Myocyte (in vitro differentiated cells): Measurements from ENCODE around the gene PRRX2. TPM values are rescaled to one million over a fixed set of nuclear protein-coding genes. Genes with fewer than 3 reads are reported as not detected.
"Not testable (repeated sequence)": the region's sequence is repeated elsewhere in the genome, so short reads cannot be mapped to it uniquely, and the experiment has no call there.

Source experiments
- DNase-seq: peaks from one replicate; pipeline ENCODE4 v3.0.0-alpha.2; 2012; ENCODE audit warnings: low read depth
- total RNA-seq: library from RNA; depleted of rRNA; stranded (reverse); fragments of >200 nt; gene quantifications from 2 replicates; pipeline ENCODE4 v1.2.3, GENCODE V29; 2014

Gene PRRX2
- total RNA-seq, 1 donor from 2014 or later, result not detected

DNA sequence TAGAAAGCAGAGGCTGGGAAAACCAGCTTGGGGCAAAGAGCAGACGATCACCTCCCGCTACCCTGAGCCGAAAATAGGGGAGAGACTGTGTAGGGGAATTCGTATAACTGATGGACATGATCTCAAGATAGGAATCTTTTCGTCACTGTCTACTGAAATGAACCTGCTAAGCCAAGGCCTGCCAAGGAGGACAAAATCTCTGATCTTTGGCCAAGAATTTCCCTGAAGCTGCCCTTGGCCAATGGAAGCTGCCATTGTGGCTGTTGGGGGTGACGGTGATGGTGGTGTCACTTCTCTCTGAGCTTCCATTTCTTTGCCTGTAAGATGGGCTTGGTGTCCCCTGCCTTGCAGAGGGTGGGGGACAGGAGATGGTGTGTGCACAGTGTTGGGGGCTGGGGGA lies 90.7 kb downstream of the PRRX2 start:
- no peak for DNase-seq

DNA sequence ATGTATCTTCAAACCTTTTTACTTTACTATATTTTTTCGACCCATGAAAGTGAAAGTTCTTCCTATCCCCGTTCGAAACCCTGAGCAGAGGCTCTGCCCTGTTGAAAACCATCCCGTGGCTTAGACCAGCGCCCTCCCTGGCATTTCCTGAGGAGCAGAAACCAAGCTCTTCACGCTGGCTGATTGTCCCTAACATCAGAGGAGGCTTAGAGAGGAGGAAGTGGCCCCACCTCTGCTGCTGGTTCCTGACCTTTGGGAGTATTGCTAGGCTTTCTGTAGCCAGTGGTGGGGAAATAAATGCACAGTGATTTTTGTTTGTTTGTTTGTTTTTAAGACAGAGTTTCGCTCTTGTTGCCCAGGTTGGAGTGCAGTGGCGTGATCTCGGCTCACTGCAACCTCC lies 91.6 kb downstream of the PRRX2 start:
- DNase-seq, result no peak

DNA sequence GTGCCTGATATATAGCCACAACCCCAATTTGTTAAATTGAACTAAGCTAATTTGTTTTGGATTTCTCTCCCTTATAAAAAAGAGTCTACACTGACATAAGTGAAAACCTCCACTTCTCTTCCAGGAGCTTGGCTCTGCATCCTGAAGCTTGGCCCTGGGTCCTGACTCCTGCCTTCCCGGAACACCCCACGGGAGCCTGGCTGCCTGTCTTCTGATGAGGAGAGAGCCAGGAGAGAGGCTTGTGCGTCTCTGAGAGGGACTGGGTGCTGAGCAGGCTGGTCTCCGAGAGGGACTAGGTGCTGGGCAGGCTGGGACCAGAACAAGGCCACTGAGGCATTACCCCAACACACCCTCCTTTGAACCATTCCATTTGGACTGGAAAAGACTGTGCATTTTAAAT lies 93.9 kb downstream of the PRRX2 start:
- no peak for DNase-seq

DNA sequence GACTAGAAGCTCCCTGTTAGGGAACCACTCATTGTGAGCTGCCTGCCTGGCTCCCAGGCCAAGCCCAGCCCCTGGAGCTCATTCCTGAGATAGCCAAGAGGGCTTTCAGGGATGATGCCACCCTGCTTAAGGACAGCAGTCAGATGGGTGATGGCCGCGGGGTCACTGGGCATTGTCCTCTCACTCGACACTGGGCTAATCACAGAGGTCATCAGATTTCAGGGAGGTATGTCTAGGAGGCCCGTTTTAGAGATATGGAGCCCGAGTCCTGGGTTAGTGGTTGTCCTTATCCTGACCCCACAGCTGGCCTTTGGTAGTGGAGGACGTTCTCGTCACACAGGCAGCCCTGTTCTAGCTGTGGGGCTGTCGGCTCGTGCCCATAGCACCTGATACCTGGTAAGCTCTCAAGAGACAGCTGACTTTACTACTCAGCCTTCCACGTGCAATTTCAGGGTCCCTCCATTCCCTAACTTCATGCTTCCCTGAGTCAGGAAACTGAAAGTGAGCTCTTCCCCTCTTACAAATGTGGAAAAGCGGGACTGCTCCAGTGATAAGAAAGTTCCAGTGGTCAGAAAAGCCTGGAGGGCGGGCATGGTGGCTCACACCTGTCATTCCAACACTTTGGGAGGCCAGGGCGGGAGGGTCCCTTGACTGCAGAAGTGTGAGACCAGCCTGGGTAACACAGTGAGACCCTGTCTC lies 94.5 kb downstream of the PRRX2 start:
- no peak for DNase-seq

DNA sequence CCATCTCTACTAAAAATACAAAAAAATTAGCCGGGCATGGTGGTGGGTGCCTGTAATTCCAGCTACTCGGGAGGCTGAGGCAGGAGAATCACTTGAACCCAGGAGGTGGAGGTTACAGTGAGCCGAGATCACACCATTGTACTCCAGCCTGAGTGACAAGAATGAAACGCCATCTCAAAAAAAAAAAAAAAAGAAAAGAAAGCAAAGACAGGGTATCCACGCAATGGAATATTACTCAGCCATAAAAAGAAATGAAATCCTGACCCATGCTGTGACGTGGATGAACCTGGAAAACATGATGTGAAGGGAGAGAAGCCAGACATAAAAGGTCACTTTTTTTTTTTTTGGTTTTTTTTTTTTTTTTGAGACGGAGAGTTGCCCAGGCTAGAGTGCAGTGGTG lies 95.3 kb downstream of the PRRX2 start:
- DNase-seq, result not testable (repeated sequence)

DNA sequence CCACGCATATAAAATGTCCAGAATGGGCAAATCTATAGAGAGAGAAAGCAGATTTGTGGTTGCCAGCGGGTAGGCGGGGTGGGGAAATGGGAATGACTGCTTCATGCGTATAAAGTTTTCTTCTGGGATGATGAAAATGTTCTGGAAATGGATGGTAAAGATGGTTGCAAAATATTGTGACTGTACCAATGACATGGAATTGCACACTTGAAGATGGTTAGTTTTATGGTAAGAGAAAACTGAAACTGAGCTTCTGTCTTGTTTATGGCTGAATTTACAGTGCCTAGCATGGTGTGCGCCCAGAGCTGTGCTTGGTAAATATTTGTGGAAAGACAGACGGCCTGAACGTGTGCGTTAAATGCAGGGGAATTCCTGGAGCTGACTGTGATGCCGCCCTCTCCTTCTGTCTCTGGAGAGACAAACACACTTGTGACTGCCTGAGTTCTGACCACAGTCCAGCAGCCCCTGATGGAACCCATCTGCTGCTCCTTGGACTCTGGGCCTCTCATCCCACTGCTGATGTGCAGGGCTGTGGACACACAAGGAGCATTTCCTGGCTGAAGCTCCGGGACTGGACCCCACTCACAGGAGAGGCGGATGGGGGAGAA lies 96.0 kb downstream of the PRRX2 start:
- DNase-seq, result no peak

DNA sequence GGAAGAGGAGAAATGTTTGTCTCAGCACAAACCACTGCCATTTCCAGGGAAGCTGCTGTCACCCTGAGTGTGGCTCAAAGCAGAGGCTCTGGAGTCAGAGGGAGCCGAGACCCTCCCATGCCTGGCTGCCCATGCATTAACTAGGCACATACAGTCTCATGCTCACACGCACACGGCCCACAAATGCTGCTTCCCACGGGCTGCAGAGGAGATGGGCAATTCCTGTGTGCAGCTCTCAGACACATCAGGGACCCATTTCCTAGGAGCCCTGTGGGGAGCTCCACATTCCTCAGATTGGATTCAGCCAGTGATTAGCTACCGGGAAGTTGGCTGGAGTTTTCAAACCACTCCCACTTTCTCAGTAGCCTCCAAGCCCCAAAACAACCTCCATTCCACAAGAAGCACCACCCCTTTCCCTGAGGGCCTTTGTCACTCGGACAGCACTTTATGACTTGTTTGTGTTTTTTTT lies 96.5 kb downstream of the PRRX2 start:
- DNase-seq, result no peak

DNA sequence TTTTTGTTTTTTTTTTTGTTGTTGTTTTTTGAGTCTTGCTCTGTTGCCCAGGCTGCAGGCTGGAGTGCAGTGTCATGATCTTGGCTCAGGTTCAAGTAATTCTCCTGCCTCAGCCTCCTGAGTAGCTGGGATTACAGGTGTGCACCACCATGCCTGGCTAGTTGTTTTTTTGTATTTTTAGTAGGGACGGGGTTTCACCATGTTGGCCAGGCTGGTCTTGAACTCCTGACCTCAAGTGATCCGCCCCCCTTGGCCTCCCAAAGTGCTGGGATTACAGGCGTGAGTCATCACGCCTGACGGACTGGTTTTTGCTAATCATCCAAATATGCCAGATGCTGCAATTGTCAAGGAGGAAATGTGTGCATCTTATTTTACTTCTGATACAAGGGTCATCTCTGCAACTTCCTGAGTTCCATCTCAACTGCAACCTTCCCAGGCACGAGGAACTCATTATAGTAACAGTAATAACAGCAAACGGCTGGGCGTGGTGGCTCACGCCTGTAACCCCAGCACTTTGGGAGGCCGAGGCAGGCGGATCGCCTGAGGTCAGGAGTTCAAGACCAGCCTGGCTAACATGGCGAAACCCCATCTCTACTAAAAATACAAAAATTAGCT lies 97.0 kb downstream of the PRRX2 start:
- DNase-seq, result peak; percentile 55

DNA sequence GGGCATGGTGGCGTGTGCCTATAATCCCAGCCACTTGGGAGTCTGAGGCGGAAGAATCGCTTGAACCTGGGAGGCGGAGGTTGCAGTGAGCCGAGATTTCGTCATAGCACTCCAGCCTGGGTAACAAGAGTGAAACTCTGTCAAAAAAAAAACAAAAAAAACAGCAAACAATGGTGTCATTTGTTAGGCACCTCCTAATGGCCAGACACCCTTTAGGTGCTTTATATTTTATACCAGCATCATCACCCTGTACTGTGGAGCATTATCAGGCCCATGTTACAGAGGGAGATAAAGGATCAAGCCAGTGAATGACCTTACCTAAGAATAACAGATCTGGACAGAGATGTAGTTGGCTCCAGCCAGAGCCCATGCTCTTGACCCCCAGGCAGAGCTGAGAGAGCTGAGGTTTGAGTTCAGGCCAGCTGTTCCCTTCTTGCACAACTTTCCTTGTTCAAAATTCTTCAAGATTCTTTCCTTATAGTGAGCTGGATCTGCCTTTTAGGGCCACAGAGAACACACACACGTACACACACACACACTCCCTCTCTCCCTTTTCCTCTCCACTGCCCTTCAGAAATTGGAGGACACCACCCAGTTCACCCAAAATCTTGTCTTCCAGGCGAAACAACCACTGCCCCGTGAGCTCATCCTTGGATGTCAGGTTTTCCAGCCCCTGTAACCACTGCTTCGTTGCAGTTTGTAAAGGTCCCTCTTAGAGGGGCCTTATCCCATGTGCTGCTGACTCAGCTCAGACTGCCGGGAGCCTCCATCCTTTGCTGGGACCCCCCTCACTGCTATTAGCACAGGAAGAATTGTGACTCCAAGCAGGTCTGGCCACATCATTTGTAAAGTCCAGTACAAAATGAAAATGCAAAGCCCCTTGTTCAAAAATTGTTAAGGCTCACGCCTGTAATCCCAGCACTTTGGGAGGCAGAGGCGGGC lies 97.8 kb downstream of the PRRX2 start:
- DNase-seq, result no peak

DNA sequence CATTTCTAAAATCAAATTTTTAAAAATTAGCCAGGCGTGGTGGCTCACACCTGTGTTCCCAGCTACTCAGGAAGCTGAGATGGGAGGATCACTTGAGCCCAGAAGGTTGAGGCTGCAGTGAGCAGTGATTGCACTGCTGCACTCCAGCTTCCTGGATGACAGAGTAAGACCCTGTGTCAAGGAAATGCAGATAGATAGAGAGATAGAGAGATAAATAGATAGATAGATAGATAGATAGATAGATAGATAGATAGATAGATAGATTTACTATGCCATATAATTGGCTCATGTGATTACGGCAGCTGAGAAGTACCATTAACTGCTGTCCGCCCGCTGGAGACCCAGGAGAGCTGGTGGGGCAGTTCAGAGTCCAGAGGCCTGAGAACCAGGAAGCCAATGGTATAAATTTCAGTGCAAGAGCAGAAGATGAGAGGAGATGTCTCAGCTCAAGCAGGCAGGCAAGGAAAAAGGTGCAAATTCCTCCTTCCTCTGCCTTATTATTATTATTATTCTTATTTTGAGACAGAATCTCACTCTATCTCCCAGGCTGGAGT lies 100.4 kb downstream of the PRRX2 start:
- DNase-seq, result no peak

DNA sequence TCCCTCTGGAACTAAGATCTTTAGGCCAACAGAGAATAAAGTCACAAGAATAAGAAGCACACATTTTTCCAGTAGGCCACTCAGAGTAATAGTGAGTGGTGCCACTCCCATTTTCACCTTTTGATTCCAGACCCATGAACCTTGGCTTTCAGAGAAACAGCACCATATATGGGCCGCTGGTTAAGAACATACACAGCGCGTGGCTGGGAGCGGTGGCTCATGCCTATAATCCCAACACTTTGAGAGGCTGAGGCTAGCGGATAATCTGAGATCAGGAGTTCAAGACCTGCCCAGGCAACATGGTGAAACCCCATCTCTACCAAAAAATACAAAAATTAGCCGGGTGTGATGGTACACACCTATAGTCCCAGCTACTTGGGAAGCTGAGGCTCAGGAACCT lies 103.0 kb downstream of the PRRX2 start:
- DNase-seq, result no peak

DNA sequence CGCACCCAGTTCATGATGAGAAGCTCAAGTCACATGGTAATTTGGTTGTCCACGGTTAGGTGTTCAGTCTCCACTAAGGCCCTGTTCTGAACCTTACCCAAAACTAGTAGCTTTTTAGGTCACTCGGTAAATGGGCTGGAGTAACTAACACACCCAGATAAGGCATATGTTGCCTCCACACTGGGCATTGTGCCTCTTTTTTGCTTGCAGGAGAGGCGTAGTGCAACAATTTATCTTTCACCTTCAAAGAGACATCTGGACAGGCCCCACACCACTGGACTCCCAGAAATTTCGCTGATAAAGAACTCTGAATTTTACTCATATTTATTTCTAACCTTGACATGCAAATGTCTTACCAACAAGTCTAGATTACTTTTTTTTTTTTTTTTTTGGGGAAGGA lies 104.2 kb downstream of the PRRX2 start:
- DNase-seq, result no peak

DNA sequence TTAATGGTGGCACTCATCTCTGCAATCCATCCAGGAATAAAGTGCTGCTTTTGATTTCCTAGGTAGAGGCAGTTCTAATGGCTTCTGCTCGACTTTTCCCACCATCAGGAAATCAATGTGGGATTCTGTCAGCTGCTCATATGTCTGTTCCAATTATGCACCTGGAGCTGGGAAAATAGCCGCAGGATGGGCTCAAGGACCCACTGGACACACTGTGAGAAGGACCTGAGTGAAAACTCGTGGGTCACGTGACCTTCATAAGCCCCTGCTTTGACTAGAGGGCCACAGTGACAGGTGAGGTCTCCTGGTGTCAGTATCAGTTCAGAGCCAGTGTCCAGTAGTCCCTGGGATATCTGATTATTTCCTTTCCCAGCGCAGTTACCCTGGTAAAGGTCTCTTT lies 105.3 kb downstream of the PRRX2 start:
- no peak for DNase-seq

Other genes with a start within 250 kb of the PRRX2 start
- gene C9orf50, start 44.5 kb upstream of the PRRX2 start, total RNA-seq, result not detected in 2 replicates
- 30.9 and 35.9 TPM in 2 replicates for gene NTMT1, start 39.5 kb upstream of the PRRX2 start, total RNA-seq
- 14.3 and 17.4 TPM in 2 replicates for gene ASB6, start 23.5 kb upstream of the PRRX2 start, total RNA-seq
- gene PTGES, start 87.4 kb downstream of the PRRX2 start, total RNA-seq, result not detected in 2 replicates
- gene TOR1B, start 137.5 kb downstream of the PRRX2 start, total RNA-seq, result 19.8 and 25.4 TPM in 2 replicates
- 40.5 and 47.0 TPM in 2 replicates for gene TOR1A, start 158.5 kb downstream of the PRRX2 start, total RNA-seq
- gene C9orf78, start 169.6 kb downstream of the PRRX2 start, total RNA-seq, result 48.0 and 76.9 TPM in 2 replicates
- gene USP20, start 169.8 kb downstream of the PRRX2 start, total RNA-seq, result 11.8 and 15.7 TPM in 2 replicates